Measurements from ENCODE around the gene VWA2. TPM values are rescaled to one million over a fixed set of nuclear protein-coding genes. Genes with fewer than 3 reads are reported as not detected.
A peak's percentile ranks its signal among the peaks of the same experiment; 100 is the strongest.

Gene VWA2
- polyA plus RNA-seq, 2 of the 4 experiments (the other 2 are of a cell fraction) = not detected

DNA sequence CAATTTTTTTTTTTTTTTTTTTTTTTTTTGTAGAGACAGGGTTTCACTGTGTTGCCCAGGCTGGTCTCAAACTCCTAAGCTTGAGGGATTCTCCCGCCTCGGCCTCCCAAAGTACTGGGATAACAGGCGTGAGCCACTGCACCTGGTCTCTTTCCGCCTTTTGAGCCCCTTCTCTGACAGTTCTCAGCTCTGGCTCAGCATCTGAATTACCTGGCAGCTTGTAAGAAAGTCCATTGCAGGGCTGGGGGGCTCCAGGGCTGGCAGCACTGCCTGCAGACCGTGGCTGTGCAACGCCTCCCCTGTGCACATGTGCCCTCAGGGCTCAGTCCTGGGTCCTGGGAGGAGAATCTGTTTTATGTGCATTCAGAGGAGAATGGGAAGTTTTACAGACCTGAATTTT is 37.6 kb downstream of the VWA2 start:
- POLR2A ChIA-PET = no interaction called here
- TF ChIP-seq GATA3 (IDR thresholded peaks at IDR 0.05; ENCODE audit: borderline replicate concordance) (no peak), HOXB13 (CRISPR knock-in tag; IDR thresholded peaks at IDR 0.05; ENCODE audit: low read depth) (no peak)
- Histone ChIP-seq H3K9me3 (no peaks in the 10 kb centered on the region), H3K27ac (no peak overlapping the region), H3K4me3 (no peak overlapping the region), H3K4me1 (peaks cover 6% of the 10 kb centered on the region), H3K4me2 (no peak overlapping the region)
- DNase-seq (ENCODE audit: low read depth in 1 of 2, low spot score in 1 of 2) (no peak), ATAC-seq (no peak), FAIRE-seq (no peak)
- CTCF ChIA-PET = interaction anchor here (0.7 to 3.5 kb wide), 3 partner anchors 10 to 106 kb away, joined by 3 to 11 read pairs (median 3); no protein-coding TSS in a partner anchor
- WGBS (ENCODE audit: missing lambda C conversion rate) = 71% methylated on average over 6 of the region's 6 CpGs

DNA sequence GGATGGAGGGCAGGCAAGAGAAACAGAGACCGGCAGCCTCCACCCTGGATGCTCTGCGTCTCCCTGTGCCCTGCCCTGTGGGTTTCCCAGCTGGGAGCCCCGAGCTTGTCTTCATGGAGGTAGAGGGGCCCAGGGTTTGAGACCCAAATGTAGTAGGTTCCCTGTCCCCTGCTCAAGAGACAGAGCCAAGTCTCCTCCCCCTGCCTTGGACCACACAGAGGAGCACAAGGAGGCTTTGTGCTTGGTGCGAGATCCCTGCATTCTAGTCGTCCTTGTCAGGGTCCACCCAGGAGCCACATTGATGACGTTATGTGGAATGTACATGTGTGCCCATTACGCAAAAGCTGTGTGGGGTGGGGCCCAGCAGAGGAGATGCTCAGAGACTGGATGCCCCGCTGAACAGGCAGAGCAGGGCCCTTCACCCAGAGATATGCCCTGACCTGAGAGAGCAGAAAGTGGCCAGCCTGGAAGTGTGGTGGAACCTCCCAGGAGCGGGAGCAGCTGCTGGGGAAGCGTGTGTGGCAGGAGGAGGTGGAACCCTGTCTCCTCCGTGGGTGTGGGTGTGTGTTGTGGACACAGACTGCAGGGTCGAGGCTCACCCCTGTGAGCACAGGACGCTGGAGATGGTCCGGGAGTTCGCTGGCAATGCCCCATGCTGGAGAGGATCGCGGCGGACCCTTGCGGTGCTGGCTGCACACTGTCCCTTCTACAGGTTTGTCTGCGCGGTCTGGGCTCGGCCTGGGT is 39.3 kb downstream of the VWA2 start:
- Histone ChIP-seq H3K27ac (no peak overlapping the region), H3K4me3 (no peak overlapping the region), H3K9me3 (no peaks in the 10 kb centered on the region), H3K4me1 (no peaks in the 10 kb centered on the region), H3K4me2 (no peak overlapping the region)
- peak; percentile 25 to 27; a peak in 4 of 6 replicates for ATAC-seq
- no peak for TF ChIP-seq RNF2 (IDR thresholded peaks at IDR 0.05; ENCODE audit: borderline replicate concordance, low read depth)
- TF ChIP-seq NR3C1 (IDR thresholded peaks at IDR 0.05) = no peak
- TF ChIP-seq, protein P1, sequence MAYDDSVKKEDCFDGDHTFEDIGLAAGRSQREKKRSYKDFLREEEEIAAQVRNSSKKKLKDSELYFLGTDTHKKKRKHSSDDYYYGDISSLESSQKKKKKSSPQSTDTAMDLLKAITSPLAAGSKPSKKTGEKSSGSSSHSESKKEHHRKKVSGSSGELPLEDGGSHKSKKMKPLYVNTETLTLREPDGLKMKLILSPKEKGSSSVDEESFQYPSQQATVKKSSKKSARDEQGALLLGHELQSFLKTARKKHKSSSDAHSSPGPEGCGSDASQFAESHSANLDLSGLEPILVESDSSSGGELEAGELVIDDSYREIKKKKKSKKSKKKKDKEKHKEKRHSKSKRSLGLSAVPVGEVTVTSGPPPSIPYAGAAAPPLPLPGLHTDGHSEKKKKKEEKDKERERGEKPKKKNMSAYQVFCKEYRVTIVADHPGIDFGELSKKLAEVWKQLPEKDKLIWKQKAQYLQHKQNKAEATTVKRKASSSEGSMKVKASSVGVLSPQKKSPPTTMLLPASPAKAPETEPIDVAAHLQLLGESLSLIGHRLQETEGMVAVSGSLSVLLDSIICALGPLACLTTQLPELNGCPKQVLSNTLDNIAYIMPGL (CRISPR knock-in tag; IDR thresholded peaks at IDR 0.05; ENCODE audit: borderline replicate concordance) = no peak
- no peak for TF ChIP-seq PHF8 (IDR thresholded peaks at IDR 0.05; ENCODE audit: borderline replicate concordance, low read depth)
- TF ChIP-seq ZSCAN20 (CRISPR knock-in tag; IDR thresholded peaks at IDR 0.05) = no peak
- TF ChIP-seq ZNF302 (CRISPR knock-in tag; IDR thresholded peaks at IDR 0.05) = no peak
- no peak for TF ChIP-seq EHF (CRISPR knock-in tag; IDR thresholded peaks at IDR 0.05)
- no peak for TF ChIP-seq MAZ (IDR thresholded peaks at IDR 0.05; ENCODE audit: borderline replicate concordance, low read depth, low read length)
- no peak for TF ChIP-seq HEYL (CRISPR knock-in tag; IDR thresholded peaks at IDR 0.05)
- TF ChIP-seq JUNB (IDR thresholded peaks at IDR 0.05) = no peak
- no peak for TF ChIP-seq SREBF2 (IDR thresholded peaks at IDR 0.05)
- TF ChIP-seq KDM1A (IDR thresholded peaks at IDR 0.05; ENCODE audit: low read depth) = no peak
- TF ChIP-seq, protein P2, sequence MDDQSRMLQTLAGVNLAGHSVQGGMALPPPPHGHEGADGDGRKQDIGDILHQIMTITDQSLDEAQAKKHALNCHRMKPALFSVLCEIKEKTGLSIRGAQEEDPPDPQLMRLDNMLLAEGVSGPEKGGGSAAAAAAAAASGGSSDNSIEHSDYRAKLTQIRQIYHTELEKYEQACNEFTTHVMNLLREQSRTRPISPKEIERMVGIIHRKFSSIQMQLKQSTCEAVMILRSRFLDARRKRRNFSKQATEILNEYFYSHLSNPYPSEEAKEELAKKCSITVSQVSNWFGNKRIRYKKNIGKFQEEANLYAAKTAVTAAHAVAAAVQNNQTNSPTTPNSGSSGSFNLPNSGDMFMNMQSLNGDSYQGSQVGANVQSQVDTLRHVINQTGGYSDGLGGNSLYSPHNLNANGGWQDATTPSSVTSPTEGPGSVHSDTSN (IDR thresholded peaks at IDR 0.05) = no peak
- WGBS (ENCODE audit: missing lambda C conversion rate) = 65% methylated on average over 18 of the region's 22 CpGs
- POLR2A ChIA-PET = no interaction called here
- CTCF ChIA-PET = interaction anchor here (1.0 to 3.5 kb wide), 4 partner anchors 9 to 263 kb away, joined by 3 to 11 read pairs (median 4); no protein-coding TSS in a partner anchor
- no peak for DNase-seq (ENCODE audit: low read depth in 1 of 2, low spot score in 1 of 2)
- no peak for FAIRE-seq

DNA sequence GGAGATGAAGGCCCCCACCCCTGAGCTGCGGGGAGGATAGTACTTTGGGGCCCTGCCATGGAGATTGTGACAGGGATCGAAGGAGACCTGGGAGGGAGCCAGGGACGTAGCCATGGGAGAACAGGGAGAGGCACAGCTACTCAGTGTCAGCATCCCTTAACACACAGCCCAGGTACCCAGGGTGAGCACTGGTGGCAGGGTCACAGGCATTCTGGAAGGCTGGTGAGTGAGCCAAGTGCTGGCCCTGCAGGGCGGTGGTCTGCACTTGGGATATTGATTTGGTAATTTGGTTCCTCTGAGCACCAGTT is 39.8 kb downstream of the VWA2 start:
- TF ChIP-seq FOSL2 (IDR thresholded peaks at IDR 0.05) (no peak), FOSL2 (CRISPR knock-in tag; IDR thresholded peaks at IDR 0.05) (no peak), MAZ (IDR thresholded peaks at IDR 0.05; ENCODE audit: borderline replicate concordance, low read depth, low read length) (no peak), MYC (IDR thresholded peaks at IDR 0.05; ENCODE audit: borderline replicate concordance, low read length) (no peak), ZFP36 (IDR thresholded peaks at IDR 0.05; ENCODE audit: borderline replicate concordance, partially characterized antibody) (no peak), TFCP2L1 (CRISPR knock-in tag; IDR thresholded peaks at IDR 0.05) (no peak), CHD4 (IDR thresholded peaks at IDR 0.05; ENCODE audit: borderline replicate concordance) (no peak)

More for the DNA sequence above, 39.8 kb downstream of the VWA2 start:
- WGBS (ENCODE audit: missing lambda C conversion rate) = 57% methylated on average over 4 of the region's 4 CpGs
- H3K4me2 ChIP-seq = no peak overlapping the region
- no peak overlapping the region for H3K4me3 ChIP-seq
- H3K27ac ChIP-seq = no peak overlapping the region
- CTCF ChIA-PET = interaction anchor here (3.5 kb wide), 1 partner anchor 25 kb away, joined by 11 read pairs; no protein-coding TSS in a partner anchor
- H3K9me3 ChIP-seq = no peaks in the 10 kb centered on the region
- no peak for FAIRE-seq
- POLR2A ChIA-PET = no interaction called here
- DNase-seq (ENCODE audit: low read depth in 1 of 2, low spot score in 1 of 2) = no peak
- ATAC-seq = peak; percentile 6 to 8; a peak in 2 of 6 replicates
- H3K4me1 ChIP-seq = no peaks in the 10 kb centered on the region

All from A549 (cell line).